Testis (tissue), 2 donors: ENCODE measurements around the gene CD34.

Source experiments
- POLR2A ChIP-seq: fragments of 450-650 bp; IDR thresholded peaks from one replicate; pipeline ENCODE4 v1.6.1; 2017; ENCODE audit warnings: antibody characterized with exemption, mild to moderate bottlenecking, moderate library complexity
- TF ChIP-seq, protein P1 (sequence below), 3 experiments: fragments of 450-650 bp in 2 of 3; fragments of 200-600 bp in 1 of 3; sonication (generic) in 1 of 3; IDR thresholded peaks; one replicate each; pipeline ENCODE4 v1.5.1; 2016 to 2019; ENCODE audit warnings: antibody characterized with exemption in 3 of 3, mild to moderate bottlenecking in 2 of 3, moderate library complexity in 1 of 3

GRCh38 chr1:207854001-207854400, 56.9 kb downstream of the CD34 start:
- TF ChIP-seq, protein P1, sequence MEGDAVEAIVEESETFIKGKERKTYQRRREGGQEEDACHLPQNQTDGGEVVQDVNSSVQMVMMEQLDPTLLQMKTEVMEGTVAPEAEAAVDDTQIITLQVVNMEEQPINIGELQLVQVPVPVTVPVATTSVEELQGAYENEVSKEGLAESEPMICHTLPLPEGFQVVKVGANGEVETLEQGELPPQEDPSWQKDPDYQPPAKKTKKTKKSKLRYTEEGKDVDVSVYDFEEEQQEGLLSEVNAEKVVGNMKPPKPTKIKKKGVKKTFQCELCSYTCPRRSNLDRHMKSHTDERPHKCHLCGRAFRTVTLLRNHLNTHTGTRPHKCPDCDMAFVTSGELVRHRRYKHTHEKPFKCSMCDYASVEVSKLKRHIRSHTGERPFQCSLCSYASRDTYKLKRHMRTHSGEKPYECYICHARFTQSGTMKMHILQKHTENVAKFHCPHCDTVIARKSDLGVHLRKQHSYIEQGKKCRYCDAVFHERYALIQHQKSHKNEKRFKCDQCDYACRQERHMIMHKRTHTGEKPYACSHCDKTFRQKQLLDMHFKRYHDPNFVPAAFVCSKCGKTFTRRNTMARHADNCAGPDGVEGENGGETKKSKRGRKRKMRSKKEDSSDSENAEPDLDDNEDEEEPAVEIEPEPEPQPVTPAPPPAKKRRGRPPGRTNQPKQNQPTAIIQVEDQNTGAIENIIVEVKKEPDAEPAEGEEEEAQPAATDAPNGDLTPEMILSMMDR (IDR thresholded peaks at IDR 0.05), result no peak
- TF ChIP-seq POLR2A, result no peak
